A549 (cell line): ENCODE measurements around the gene TTN. TPM values are rescaled to one million over a fixed set of nuclear protein-coding genes. Genes with fewer than 3 reads are reported as not detected.

Source experiments
- ATAC-seq, 2 experiments: fragments of 200-7000 bp in 1 of 2; fragments of >200 bp in 1 of 2; cut with Nextera tagmentation in 1 of 2; cut with Tn5 transposase in 1 of 2; 3 replicates each; pipeline versions ENCODE4 v1.8.0 to v1.9.1; 2018 to 2020; ENCODE audit warnings: mild to moderate bottlenecking in 1 of 2, moderate library complexity in 1 of 2
- CTCF ChIA-PET: fragments of 300-600 bp; sonication (Branson Sonifier 250); formaldehyde crosslinking; extraction: SDS; loops from one replicate; lab custom pipeline; 2021; ENCODE audit warnings: antibody characterized with exemption, inconsistent platforms; lab: Yijun Ruan, JAX
- POLR2A ChIA-PET: fragments of 350-600 bp; formaldehyde crosslinking; extraction: SDS; loops from one replicate; lab custom pipeline; 2021; ENCODE audit warnings: antibody characterized with exemption, inconsistent platforms; lab: Yijun Ruan, JAX
- DNase-seq, 2 experiments: peaks; one replicate each; pipeline versions ENCODE4 v3.0.0 to v3.0.0-alpha.2; 2011 to 2016; ENCODE audit warnings: low read depth in 1 of 2, low spot score in 1 of 2
- FAIRE-seq: peaks from 2 replicates; lab custom pipeline; 2011; peaks lifted over from hg19 to GRCh38; lab: Jason Lieb, UNC
- H3K27ac ChIP-seq, 2 experiments: fragments of >200 bp; sonication (Bioruptor Twin); formaldehyde crosslinking; 3 replicates each; pipeline ENCODE4 v1.5.1; 2016 to 2017
- H3K4me1 ChIP-seq: fragments of >200 bp; sonication (Bioruptor Twin); formaldehyde crosslinking; 3 replicates; pipeline ENCODE4 v1.6.1; 2016
- H3K4me2 ChIP-seq: fragments of >200 bp; sonication (Bioruptor Twin); formaldehyde crosslinking; 3 replicates; pipeline ENCODE4 v1.6.1; 2016
- H3K4me3 ChIP-seq: fragments of >200 bp; sonication (Bioruptor Twin); formaldehyde crosslinking; 3 replicates; pipeline ENCODE4 v1.5.1; 2016
- H3K9me3 ChIP-seq: fragments of >200 bp; sonication (Bioruptor Twin); formaldehyde crosslinking; 3 replicates; pipeline ENCODE4 v1.6.1; 2016
- CEBPB ChIP-seq, 2 experiments: fragments of >200 bp in 1 of 2; sonication (Bioruptor Twin) in 1 of 2; formaldehyde crosslinking in 1 of 2; IDR thresholded peaks; 2 replicates each; pipeline ENCODE4 v1.6.1; 2012 to 2016
- RARB ChIP-seq: fragments of 250-450 bp; sonication (Bioruptor Pico); IDR thresholded peaks from 2 replicates; pipeline ENCODE4 v1.8.0; 2021; ENCODE audit warnings: mild to moderate bottlenecking, moderate library complexity
- polyA plus RNA-seq, 4 experiments: library from polyadenylated mRNA; depleted of rRNA in 3 of 4; stranded (reverse); fragments of >200 nt; fragmentation: RNase III in 1 of 4; extraction: RNeasy Plus Mini Kit Qiagen cat#74134 plus additional on column Dnase treatment in 1 of 4; gene quantifications; 2 replicates in 3 of 4; 3 replicates in 1 of 4; pipeline ENCODE4 v1.2.3, GENCODE V29; 2011 to 2017

The TTN gene
- polyA plus RNA-seq, 2 of the 4 experiments (the other 2 are of a cell fraction): under 0.01 TPM; not detected in 1

- H3K4me3 ChIP-seq: no peak overlapping the region
- CTCF ChIA-PET: interaction anchor here (2.1 kb wide), 1 partner anchor 26 kb away, joined by 4 read pairs; no protein-coding TSS in a partner anchor
Measured at GRCh38 chr2:178476477-178476876, 330.7 kb downstream of the TTN start.

More at GRCh38 chr2:178476477-178476876, 330.7 kb downstream of the TTN start:
- H3K4me1 ChIP-seq: peaks cover 23% of the 10 kb centered on the region
- no peak for FAIRE-seq
- H3K9me3 ChIP-seq: no peaks in the 10 kb centered on the region
- DNase-seq: no peak
- no peak overlapping the region for H3K27ac ChIP-seq
- no peak overlapping the region for H3K4me2 ChIP-seq
- POLR2A ChIA-PET: interaction anchor here (0.9 kb wide), 1 partner anchor 25 kb away, joined by 4 read pairs; the partner anchor contains the start of genes PJVK and PRKRA
- TF ChIP-seq CEBPB (IDR thresholded peaks at IDR 0.05): no peak
- no peak for TF ChIP-seq RARB
- no peak for ATAC-seq

Other genes with a start within 250 kb of the TTN start
- gene CCDC141, start 242.7 kb upstream of the TTN start, polyA plus RNA-seq (2011; rRNA removed): not detected in 2 replicates
- gene CCDC141, start 242.7 kb upstream of the TTN start, polyA plus RNA-seq (2017; fragmentation: RNase III; extraction: RNeasy Plus Mini Kit Qiagen cat#74134 plus additional on column Dnase treatment): not detected in 3 replicates